HCT116 (cell line): ENCODE measurements around the gene IFI44. TPM values are rescaled to one million over a fixed set of nuclear protein-coding genes. Genes with fewer than 3 reads are reported as not detected.

ENCODE experiments used
- ATAC-seq: fragments of 200-7000 bp; cut with Tn5 transposase; 2 replicates; pipeline ENCODE4 v1.9.1; 2020; ENCODE audit warnings: mild to moderate bottlenecking, moderate library complexity
- BruUV-seq: library from RNA; stranded (reverse); fragments of 400-500 nt; replicated peaks from 2 replicates; lab custom pipeline; 2021; lab: Mats Ljungman, UMichigan
- CTCF ChIA-PET: fragments of 300-600 bp; sonication (Branson Sonifier 250); formaldehyde crosslinking; loops from one replicate; lab custom pipeline; 2021; ENCODE audit warnings: antibody characterized with exemption; lab: Charles Lee
- POLR2A ChIA-PET: fragments of 300-600, 350-600 bp; sonication (Branson Sonifier 250); formaldehyde crosslinking; loops from one replicate; lab custom pipeline; 2021; ENCODE audit warnings: antibody characterized with exemption; lab: Charles Lee
- RAD21 ChIA-PET, 2 experiments: fragments of 300-600 bp; sonication (Branson Sonifier 250); formaldehyde crosslinking; loops; one replicate each; lab custom pipeline; 2023; ENCODE audit warnings: low total read pairs in 2 of 2; ENCODE audit not compliant: uncharacterized antibody in 2 of 2, unreplicated experiment in 2 of 2, low non-redundant PET in 1 of 2; lab: Charles Lee
- DNase-seq: peaks from one replicate; pipeline ENCODE4 v3.0.0-alpha.2; 2010; ENCODE audit warnings: low read depth, low spot score
- H2AFZ ChIP-seq: fragments of 200-600 bp; shearing (Covaris generic), sonication (generic); 2 replicates; pipeline ENCODE4 v1.6.1; 2017; ENCODE audit warnings: low read depth, mixed run types, mixed read lengths, antibody characterized with exemption, low read length; ENCODE audit not compliant: poor library complexity, severe bottlenecking
- H3K27ac ChIP-seq: 2 replicates; pipeline ENCODE4 v1.5.1; 2012; ENCODE audit warnings: low read depth, low read length
- H3K27me3 ChIP-seq: fragments of 200-600 bp; sonication (generic); 2 replicates; pipeline ENCODE4 v1.6.1; 2016; ENCODE audit warnings: mixed run types, low read length, mixed read lengths; ENCODE audit not compliant: insufficient read depth
- H3K36me3 ChIP-seq, 2 experiments: fragments of 200-500 bp in 1 of 2; fragments of 200-600 bp in 1 of 2; sonication (Bioruptor generic) in 1 of 2; sonication (generic) in 1 of 2; 2 replicates each; pipeline versions ENCODE4 v1.5.1 to v1.6.1; 2014 to 2016; ENCODE audit warnings: low read length in 2 of 2, inconsistent platforms in 1 of 2, mixed read lengths in 1 of 2, mixed run types in 1 of 2; ENCODE audit not compliant: insufficient read depth in 2 of 2, control insufficient read depth in 1 of 2
- H3K4me1 ChIP-seq, 2 experiments: fragments of 200-600 bp in 1 of 2; sonication (generic) in 1 of 2; 2 replicates each; pipeline versions ENCODE4 v1.5.1 to v1.6.1; 2012 to 2017; ENCODE audit warnings: low read length in 2 of 2, inconsistent platforms in 1 of 2, mild to moderate bottlenecking in 1 of 2, mixed read lengths in 1 of 2, mixed run types in 1 of 2, moderate library complexity in 1 of 2; ENCODE audit not compliant: insufficient read depth in 2 of 2, control insufficient read depth in 1 of 2
- H3K4me2 ChIP-seq: fragments of 200-600 bp; sonication (generic); 2 replicates; pipeline ENCODE4 v1.6.1; 2017; ENCODE audit warnings: mixed run types, low read length, mixed read lengths
- H3K4me3 ChIP-seq, 2 experiments: fragments of 200-600 bp in 1 of 2; sonication (generic) in 1 of 2; replicated peaks in 1 of 2; 2 replicates each; pipeline ENCODE4 v1.5.1; 2011 to 2016; ENCODE audit warnings: low read length in 2 of 2, control low read depth in 1 of 2, low read depth in 1 of 2, mild to moderate bottlenecking in 1 of 2, mixed read lengths in 1 of 2, mixed run types in 1 of 2
- H3K79me2 ChIP-seq: fragments of 200-600 bp; sonication (generic); 2 replicates; pipeline ENCODE4 v1.6.1; 2017; ENCODE audit warnings: mild to moderate bottlenecking, mixed run types, low read length, moderate library complexity, mixed read lengths; ENCODE audit not compliant: insufficient read depth
- H3K9ac ChIP-seq: fragments of 200-600 bp; sonication (generic); 2 replicates; pipeline ENCODE4 v1.6.1; 2016; ENCODE audit warnings: low read length, mixed read lengths
- H3K9me2 ChIP-seq: fragments of 200-600 bp; sonication (generic), shearing (Covaris generic); 2 replicates; pipeline ENCODE4 v1.6.1; 2017; ENCODE audit warnings: mixed run types, mild to moderate bottlenecking, moderate library complexity; ENCODE audit not compliant: insufficient read depth
- H3K9me3 ChIP-seq, 2 experiments: fragments of 200-500 bp in 1 of 2; fragments of 200-600 bp in 1 of 2; sonication (Bioruptor generic) in 1 of 2; sonication (generic) in 1 of 2; 2 replicates each; pipeline ENCODE4 v1.6.1; 2014 to 2017; ENCODE audit warnings: low read length in 2 of 2, mixed read lengths in 2 of 2, inconsistent platforms in 1 of 2, low read depth in 1 of 2, mild to moderate bottlenecking in 1 of 2, mixed run types in 1 of 2, moderate library complexity in 1 of 2; ENCODE audit not compliant: control insufficient read depth in 1 of 2, insufficient read depth in 1 of 2
- H4K20me1 ChIP-seq: fragments of 200-600 bp; sonication (generic), shearing (Covaris generic); 2 replicates; pipeline ENCODE4 v1.6.1; 2017; ENCODE audit warnings: mixed run types, mild to moderate bottlenecking, moderate library complexity; ENCODE audit not compliant: insufficient read depth
- ATF3 ChIP-seq: IDR thresholded peaks from 2 replicates; pipeline ENCODE4 v1.6.1; 2012
- CBX3 ChIP-seq: IDR thresholded peaks from 2 replicates; pipeline ENCODE4 v1.6.1; 2012; ENCODE audit warnings: low read depth
- CEBPB ChIP-seq: IDR thresholded peaks from 2 replicates; pipeline ENCODE4 v1.6.1; 2012; ENCODE audit warnings: low read depth
- CTCF ChIP-seq, 3 experiments: fragments of 200-600 bp in 1 of 3; sonication (generic) in 1 of 3; IDR thresholded peaks in 2 of 3; conservative IDR thresholded peaks in 1 of 3; 2 replicates each; pipeline ENCODE4 v1.5.1; 2012 to 2017; ENCODE audit warnings: low read depth in 2 of 3, low read length in 2 of 3, antibody characterized with exemption in 1 of 3, borderline replicate concordance in 1 of 3, control low read depth in 1 of 3, mild to moderate bottlenecking in 1 of 3, mixed read lengths in 1 of 3, mixed run types in 1 of 3, moderate library complexity in 1 of 3; ENCODE audit not compliant: insufficient read depth in 1 of 3
- EGR1 ChIP-seq: IDR thresholded peaks from 2 replicates; pipeline ENCODE4 v1.6.1; 2012; ENCODE audit warnings: low read depth
- ELF1 ChIP-seq: IDR thresholded peaks from 2 replicates; pipeline ENCODE4 v1.6.1; 2012; ENCODE audit warnings: low read depth, borderline replicate concordance
- EZH2 ChIP-seq: fragments of 200-600 bp; sonication (generic); IDR thresholded peaks from 2 replicates; pipeline ENCODE4 v1.6.1; 2017; ENCODE audit warnings: antibody characterized with exemption, mixed run types
- EZH2phosphoT487 ChIP-seq: fragments of 200-600 bp; IDR thresholded peaks from 2 replicates; pipeline ENCODE4 v1.6.1; 2018; ENCODE audit warnings: antibody characterized with exemption, borderline replicate concordance
- FOSL1 ChIP-seq: IDR thresholded peaks from 2 replicates; pipeline ENCODE4 v1.6.1; 2012; ENCODE audit warnings: low read depth
- MAX ChIP-seq: IDR thresholded peaks from 2 replicates; pipeline ENCODE4 v1.6.1; 2012
- POLR2A ChIP-seq: IDR thresholded peaks from 2 replicates; pipeline ENCODE4 v1.7.0; 2011; ENCODE audit warnings: borderline replicate concordance; ENCODE audit not compliant: insufficient read depth, insufficient read length; ENCODE audit errors: extremely low read depth
- POLR2AphosphoS5 ChIP-seq: IDR thresholded peaks from 2 replicates; pipeline ENCODE4 v1.6.1; 2011; ENCODE audit warnings: mild to moderate bottlenecking, low read depth, low read length, moderate library complexity
- RAD21 ChIP-seq: IDR thresholded peaks from 2 replicates; pipeline ENCODE4 v1.6.1; 2012; ENCODE audit warnings: low read depth, mild to moderate bottlenecking
- REST ChIP-seq: IDR thresholded peaks from 2 replicates; pipeline ENCODE4 v1.6.1; 2012; ENCODE audit warnings: low read depth
- SP1 ChIP-seq: IDR thresholded peaks from 2 replicates; pipeline ENCODE4 v1.6.1; 2012; ENCODE audit warnings: low read depth
- SRF ChIP-seq: IDR thresholded peaks from 2 replicates; pipeline ENCODE4 v1.6.1; 2012; ENCODE audit warnings: low read depth
- TCF7L2 ChIP-seq: IDR thresholded peaks from 2 replicates; pipeline ENCODE4 v1.7.0; 2011; ENCODE audit warnings: borderline replicate concordance, inconsistent platforms; ENCODE audit not compliant: insufficient read depth, insufficient read length; ENCODE audit errors: extremely low read depth
- YY1 ChIP-seq: IDR thresholded peaks from 2 replicates; pipeline ENCODE4 v1.6.1; 2011; ENCODE audit warnings: low read length, low read depth, moderate library complexity, mild to moderate bottlenecking; ENCODE audit not compliant: insufficient replicate concordance; ENCODE audit errors: extremely low read depth
- ZBTB33 ChIP-seq: IDR thresholded peaks from 2 replicates; pipeline ENCODE4 v1.6.1; 2011; ENCODE audit warnings: mild to moderate bottlenecking, low read length, moderate library complexity; ENCODE audit not compliant: insufficient replicate concordance; ENCODE audit errors: extremely low read depth
- ZFX ChIP-seq: fragments of 450-650 bp; IDR thresholded peaks from 2 replicates; pipeline ENCODE4 v1.6.1; 2017
- intact Hi-C: fragments of 100-400 bp; cut with micrococcal nuclease; formaldehyde crosslinking; loops from 2 replicates; pipeline ENCODE4 v1.10.0; 2022
- total RNA-seq: library from RNA; stranded (reverse); gene quantifications from one replicate; pipeline ENCODE4 v1.2.1, GENCODE V29; 2021; ENCODE audit not compliant: unreplicated experiment

The IFI44 gene
- total RNA-seq, 1 experiment from 2014 or later = 0.66 TPM

- TF ChIP-seq REST = no peak
- TF ChIP-seq SP1 = no peak
- TF ChIP-seq, all 23 proteins: peak for 0
Observed at GRCh38 chr1:78672428-78672827, 22.8 kb downstream of the IFI44 start (continued).

GRCh38 chr1:78673120-78673519, 23.5 kb downstream of the IFI44 start:
- POLR2A ChIA-PET = no interaction called here
- H3K4me3 ChIP-seq = no peak overlapping the region
- TF ChIP-seq ZBTB33 (no peak), POLR2A (no peak), ZFX (no peak), ELF1 (no peak), EZH2phosphoT487 (no peak), MAX (no peak), FOSL1 (no peak), YY1 (no peak), SRF (no peak), CTCF (IDR thresholded peaks at IDR 0.05 in 2 of 3, conservative IDR thresholded peaks at IDR 0.05 in 1 of 3; ENCODE audit: borderline replicate concordance in 1 of 3, insufficient read depth in 1 of 3, low read depth in 2 of 3, low read length in 2 of 3) (no peak), EGR1 (no peak), RAD21 (no peak), EZH2 (no peak), ATF3 (no peak), CEBPB (no peak), POLR2AphosphoS5 (no peak), CBX3 (no peak), TCF7L2 (no peak)
- H3K27me3 ChIP-seq = no peaks in the 10 kb centered on the region
- H3K4me2 ChIP-seq = no peak overlapping the region
- DNase-seq = no peak
- H3K9ac ChIP-seq = no peak overlapping the region
- no peak overlapping the region for H3K27ac ChIP-seq
- CTCF ChIA-PET = interaction anchor here (3.3 kb wide), 1 partner anchor 56 kb away, joined by 11 read pairs; no protein-coding TSS in a partner anchor
- no peak for ATAC-seq
- intact Hi-C loops = no loop called here
- H3K4me1 ChIP-seq = no peaks in the 10 kb centered on the region
- no peaks in the 10 kb centered on the region for H3K9me2 ChIP-seq
- no peaks in the 10 kb centered on the region for H3K79me2 ChIP-seq
- RAD21 ChIA-PET = no interaction called here
- BruUV-seq = no TSS peak
- H4K20me1 ChIP-seq = no peaks in the 10 kb centered on the region
- H2AFZ ChIP-seq = no peak overlapping the region
- H3K9me3 ChIP-seq = no peaks in the 10 kb centered on the region
- H3K36me3 ChIP-seq = no peaks in the 10 kb centered on the region
